Measurements from ENCODE around the gene MYO1H. TPM values are rescaled to one million over a fixed set of nuclear protein-coding genes. Genes with fewer than 3 reads are reported as not detected.

MYO1H gene
- total and polyA plus RNA-seq, 12 donors, result 0.03 to 0.08 TPM; not detected in 10

- TF ChIP-seq POLR2A (IDR thresholded peaks at IDR 0.05) (no peak), CTCF (IDR thresholded peaks at IDR 0.05) (no peak)
- WGBS, 4 donors, result 64 to 77% (median 71%) methylated on average over 5 of the region's 5 CpGs
- Histone ChIP-seq H3K36me3 (replicated peaks in 1 of 2) (no peaks in the 10 kb centered on the region), H3K27me3 (peaks cover 11% of the 10 kb centered on the region), H3K4me1 (replicated peaks in 1 of 2) (no peaks in the 10 kb centered on the region), H3K27ac (no peak overlapping the region), H3K4me3 (no peak overlapping the region), H3K9me3 (replicated peaks in 1 of 3) (no peaks in the 10 kb centered on the region)
- intact Hi-C loops (cut with DNase I), result no loop called here
- no peak for DNase-seq
These were observed 30.9 kb downstream of the MYO1H start for GRCh38 chr12:109378569-109378968.

- H3K4me3 ChIP-seq, result no peak overlapping the region
- H3K9me3 ChIP-seq (replicated peaks in 1 of 3), result no peaks in the 10 kb centered on the region
- DNase-seq, result no peak
- no peak for TF ChIP-seq CTCF (IDR thresholded peaks at IDR 0.05)
- no peak for TF ChIP-seq POLR2A (IDR thresholded peaks at IDR 0.05)
- no peaks in the 10 kb centered on the region for H3K36me3 ChIP-seq (replicated peaks in 1 of 2)
- H3K27ac ChIP-seq, result no peak overlapping the region
- no peaks in the 10 kb centered on the region for H3K4me1 ChIP-seq (replicated peaks in 1 of 2)
- intact Hi-C loops (cut with DNase I), result loop anchor here in 1 of 2 donors (5.0 kb wide), 1 partner anchor 115 kb away; no protein-coding TSS in a partner anchor
- peaks cover 11% of the 10 kb centered on the region for H3K27me3 ChIP-seq
These were observed 34.3 kb downstream of the MYO1H start for GRCh38 chr12:109382031-109382430.

GRCh38 chr12:109383240-109383639 lies 35.5 kb downstream of the MYO1H start:
- Histone ChIP-seq H3K27ac (no peak overlapping the region), H3K4me1 (replicated peaks in 1 of 2) (no peaks in the 10 kb centered on the region), H3K27me3 (peaks cover 11% of the 10 kb centered on the region), H3K9me3 (replicated peaks in 1 of 3) (no peaks in the 10 kb centered on the region), H3K36me3 (replicated peaks in 1 of 2) (no peaks in the 10 kb centered on the region), H3K4me3 (no peak overlapping the region)
- intact Hi-C loops (cut with DNase I), result loop anchor here in 1 of 2 donors (5.0 kb wide), 1 partner anchor 116 kb away; no protein-coding TSS in a partner anchor
- 68 to 94% (median 91%) methylated on average over 2 of the region's 2 CpGs for WGBS, 4 donors
- TF ChIP-seq POLR2A (IDR thresholded peaks at IDR 0.05), result no peak
- no peak for TF ChIP-seq CTCF (IDR thresholded peaks at IDR 0.05)
- no peak for DNase-seq

- DNase-seq, result peak in 1 of 7 donors; percentile 16
- peak; percentile 41 to 71 (median 53) for TF ChIP-seq CTCF (IDR thresholded peaks at IDR 0.05)
- no peak for TF ChIP-seq POLR2A (IDR thresholded peaks at IDR 0.05)
- Histone ChIP-seq H3K27me3 (peaks cover 6% of the 10 kb centered on the region), H3K4me3 (no peak overlapping the region), H3K36me3 (replicated peaks in 1 of 2) (no peaks in the 10 kb centered on the region), H3K27ac (no peak overlapping the region), H3K4me1 (replicated peaks in 1 of 2) (no peaks in the 10 kb centered on the region), H3K9me3 (replicated peaks in 1 of 3) (no peaks in the 10 kb centered on the region)
- WGBS, 4 donors, result 23 to 34% (median 26%) methylated on average over 8 of the region's 8 CpGs
- intact Hi-C loops (cut with DNase I), result loop anchor here in 1 of 2 donors (2.0 kb wide), 1 partner anchor 121 kb away; no protein-coding TSS in a partner anchor
These were observed 37.8 kb downstream of the MYO1H start for GRCh38 chr12:109385339-109386058.

Data from adrenal gland (tissue), 12 donors.